ENCODE data around the gene NRL.

- TF ChIP-seq POLR2AphosphoS5 (IDR thresholded peaks at IDR 0.05; ENCODE audit: borderline replicate concordance, low read depth, low read length) = no peak
- TF ChIP-seq EZH2 (IDR thresholded peaks at IDR 0.05) = no peak
- TF ChIP-seq FOXP2 (optimal IDR thresholded peaks at IDR 0.05; ENCODE audit: control extremely low read depth, extremely low read length, insufficient read depth) = no peak
Observed at GRCh38 chr14:24095271-24096068, 19.3 kb downstream of the NRL start.

Data from SK-N-MC (cell line).